HepG2 (cell line): ENCODE measurements around the gene OSBPL10. TPM values are rescaled to one million over a fixed set of nuclear protein-coding genes. Genes with fewer than 3 reads are reported as not detected.

Source experiments
- GABPB1 ChIP-seq: IDR thresholded peaks from 2 replicates; pipeline ENCODE4 v1.6.1; 2016; ENCODE audit warnings: mild to moderate bottlenecking, missing genetic modification reagents, moderate library complexity, missing compliant biosample characterization
- GLI4 ChIP-seq: sonication (generic); formaldehyde crosslinking; IDR thresholded peaks from 2 replicates; pipeline ENCODE4 v1.5.1; 2020; ENCODE audit warnings: missing genetic modification reagents, mild to moderate bottlenecking, moderate library complexity, borderline replicate concordance
- LCORL ChIP-seq, 2 experiments: fragments of 450-650 bp in 1 of 2; sonication (generic) in 1 of 2; formaldehyde crosslinking in 1 of 2; IDR thresholded peaks; 2 replicates each; pipeline versions ENCODE4 v1.5.0 to v1.6.1; 2017 to 2020; ENCODE audit warnings: antibody characterized with exemption in 1 of 2, missing genetic modification reagents in 1 of 2
- MBD4 ChIP-seq: IDR thresholded peaks from 2 replicates; pipeline ENCODE4 v1.6.1; 2012; ENCODE audit warnings: low read length, inconsistent platforms, borderline replicate concordance
- NFIB ChIP-seq: sonication (generic); formaldehyde crosslinking; IDR thresholded peaks from 2 replicates; pipeline ENCODE4 v1.9.0; 2021; ENCODE audit warnings: missing genetic modification reagents, mild to moderate bottlenecking, borderline replicate concordance
- SYNCRIP ChIP-seq: fragments of 200-400 bp; formaldehyde crosslinking; IDR thresholded peaks from 2 replicates; pipeline ENCODE4 v1.6.1; 2018; ENCODE audit warnings: mild to moderate bottlenecking, low read depth, low read length; ENCODE audit not compliant: insufficient read depth
- TEAD2 ChIP-seq: sonication (generic); formaldehyde crosslinking; IDR thresholded peaks from 2 replicates; pipeline ENCODE4 v1.9.0; 2021; ENCODE audit warnings: missing genetic modification reagents
- ZFP36L1 ChIP-seq: sonication (generic); formaldehyde crosslinking; IDR thresholded peaks from 2 replicates; pipeline ENCODE4 v1.8.0; 2022; ENCODE audit warnings: mild to moderate bottlenecking, missing genetic modification reagents, moderate library complexity
- ZMAT3 ChIP-seq: sonication (generic); formaldehyde crosslinking; conservative IDR thresholded peaks from 2 replicates; pipeline ENCODE4 v1.7.0; 2021; ENCODE audit warnings: missing genetic modification reagents
- ZNF12 ChIP-seq: sonication (generic); formaldehyde crosslinking; IDR thresholded peaks from 2 replicates; pipeline ENCODE4 v1.5.0; 2020; ENCODE audit warnings: missing genetic modification reagents
- ZNF253 ChIP-seq: sonication (generic); formaldehyde crosslinking; IDR thresholded peaks from 2 replicates; pipeline ENCODE4 v1.8.0; 2022; ENCODE audit warnings: mild to moderate bottlenecking, missing genetic modification reagents, borderline replicate concordance
- ZNF33B ChIP-seq: sonication (generic); formaldehyde crosslinking; IDR thresholded peaks from 2 replicates; pipeline ENCODE4 v1.5.1; 2020; ENCODE audit warnings: mild to moderate bottlenecking, missing genetic modification reagents
- ZNF451 ChIP-seq: sonication (generic); formaldehyde crosslinking; IDR thresholded peaks from 2 replicates; pipeline ENCODE4 v1.5.0; 2020; ENCODE audit warnings: mild to moderate bottlenecking, missing genetic modification reagents
- ZNF766 ChIP-seq: sonication (generic); formaldehyde crosslinking; IDR thresholded peaks from 2 replicates; pipeline ENCODE4 v1.5.0; 2020; ENCODE audit warnings: missing genetic modification reagents, borderline replicate concordance
- ZNF790 ChIP-seq: sonication (generic); formaldehyde crosslinking; IDR thresholded peaks from 2 replicates; pipeline ENCODE4 v1.8.0; 2022; ENCODE audit warnings: missing genetic modification reagents, mild to moderate bottlenecking, borderline replicate concordance
- ZNF792 ChIP-seq: IDR thresholded peaks from 2 replicates; pipeline ENCODE4 v1.6.1; 2016
- ZSCAN29 ChIP-seq: sonication (generic); formaldehyde crosslinking; conservative IDR thresholded peaks from 2 replicates; pipeline ENCODE4 v1.4.0; 2020; ENCODE audit warnings: mild to moderate bottlenecking, missing genetic modification reagents
- polyA plus RNA-seq, 8 experiments: library from polyadenylated mRNA; depleted of rRNA in 3 of 8; stranded (reverse) in 7 of 8; unstranded in 1 of 8; fragments of >200 nt; fragmentation: Illumina TruSeq in 4 of 8; extraction: Trizol in 4 of 8; gene quantifications; 2 replicates each; pipeline versions ENCODE4 v1.2.1 to v1.2.3, GENCODE V29; 2011 to 2016; ENCODE audit warnings: low read depth in 4 of 8, missing spikeins in 1 of 8, mixed read lengths in 1 of 8; ENCODE audit not compliant: insufficient read depth in 1 of 8
- total RNA-seq, 5 experiments: library from RNA; depleted of rRNA; stranded (reverse); fragments of >200 nt; fragmentation: Illumina TruSeq; extraction: Trizol; gene quantifications; 2 replicates each; pipeline ENCODE4 v1.2.3, GENCODE V29; 2016; ENCODE audit warnings: low read depth in 1 of 5
- TF ChIP-seq, protein P1 (sequence below): sonication (generic); formaldehyde crosslinking; IDR thresholded peaks from 2 replicates; pipeline ENCODE4 v1.9.0; 2021; ENCODE audit warnings: mild to moderate bottlenecking, missing genetic modification reagents
- TF ChIP-seq, protein P2 (sequence below): sonication (generic); formaldehyde crosslinking; IDR thresholded peaks from 2 replicates; pipeline ENCODE4 v1.9.0; 2021; ENCODE audit warnings: missing genetic modification reagents, borderline replicate concordance
- TF ChIP-seq, protein P3 (sequence below): sonication (generic); formaldehyde crosslinking; IDR thresholded peaks from 2 replicates; pipeline ENCODE4 v1.5.0; 2020; ENCODE audit warnings: missing genetic modification reagents

OSBPL10 gene
- total and polyA plus RNA-seq, 2 of the 13 experiments (the other 11 are each of a cell fraction or from before 2014, with no cell fraction given), result 10.3 to 28.6 TPM

DNA sequence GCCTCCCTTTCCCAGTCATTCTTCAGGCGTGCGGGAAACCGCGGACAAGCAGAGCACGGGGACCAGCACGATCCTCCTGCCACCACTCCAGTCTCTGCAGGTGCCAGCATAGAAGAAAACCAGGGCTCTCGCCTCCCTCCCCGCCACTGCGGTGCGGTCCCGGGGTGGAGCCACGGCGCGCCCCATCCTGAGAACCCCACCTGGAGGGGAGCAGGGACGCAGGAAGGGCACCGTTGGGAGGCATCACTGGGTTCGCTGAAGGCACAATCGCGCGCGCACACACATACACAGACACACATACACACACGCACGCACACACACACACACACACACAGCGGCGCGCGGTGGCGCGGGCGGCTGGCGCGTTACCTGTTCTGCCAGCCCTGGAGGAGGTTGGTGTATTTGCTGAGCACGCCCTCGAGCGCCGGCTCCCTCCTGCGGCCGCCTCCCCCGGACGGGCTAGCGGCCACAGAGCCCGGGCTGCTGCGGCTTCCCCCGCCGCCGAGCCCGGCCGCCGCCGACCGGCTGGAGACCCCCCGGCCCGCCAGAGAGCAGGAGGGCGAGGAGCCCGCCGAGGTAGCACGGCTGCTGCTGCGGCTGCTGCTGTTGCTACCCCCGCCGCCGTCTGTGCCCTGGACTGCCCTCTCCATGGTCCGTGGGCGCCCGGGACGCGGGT lies 394 bp downstream of the OSBPL10 start (continued):
- TF ChIP-seq, protein P1, sequence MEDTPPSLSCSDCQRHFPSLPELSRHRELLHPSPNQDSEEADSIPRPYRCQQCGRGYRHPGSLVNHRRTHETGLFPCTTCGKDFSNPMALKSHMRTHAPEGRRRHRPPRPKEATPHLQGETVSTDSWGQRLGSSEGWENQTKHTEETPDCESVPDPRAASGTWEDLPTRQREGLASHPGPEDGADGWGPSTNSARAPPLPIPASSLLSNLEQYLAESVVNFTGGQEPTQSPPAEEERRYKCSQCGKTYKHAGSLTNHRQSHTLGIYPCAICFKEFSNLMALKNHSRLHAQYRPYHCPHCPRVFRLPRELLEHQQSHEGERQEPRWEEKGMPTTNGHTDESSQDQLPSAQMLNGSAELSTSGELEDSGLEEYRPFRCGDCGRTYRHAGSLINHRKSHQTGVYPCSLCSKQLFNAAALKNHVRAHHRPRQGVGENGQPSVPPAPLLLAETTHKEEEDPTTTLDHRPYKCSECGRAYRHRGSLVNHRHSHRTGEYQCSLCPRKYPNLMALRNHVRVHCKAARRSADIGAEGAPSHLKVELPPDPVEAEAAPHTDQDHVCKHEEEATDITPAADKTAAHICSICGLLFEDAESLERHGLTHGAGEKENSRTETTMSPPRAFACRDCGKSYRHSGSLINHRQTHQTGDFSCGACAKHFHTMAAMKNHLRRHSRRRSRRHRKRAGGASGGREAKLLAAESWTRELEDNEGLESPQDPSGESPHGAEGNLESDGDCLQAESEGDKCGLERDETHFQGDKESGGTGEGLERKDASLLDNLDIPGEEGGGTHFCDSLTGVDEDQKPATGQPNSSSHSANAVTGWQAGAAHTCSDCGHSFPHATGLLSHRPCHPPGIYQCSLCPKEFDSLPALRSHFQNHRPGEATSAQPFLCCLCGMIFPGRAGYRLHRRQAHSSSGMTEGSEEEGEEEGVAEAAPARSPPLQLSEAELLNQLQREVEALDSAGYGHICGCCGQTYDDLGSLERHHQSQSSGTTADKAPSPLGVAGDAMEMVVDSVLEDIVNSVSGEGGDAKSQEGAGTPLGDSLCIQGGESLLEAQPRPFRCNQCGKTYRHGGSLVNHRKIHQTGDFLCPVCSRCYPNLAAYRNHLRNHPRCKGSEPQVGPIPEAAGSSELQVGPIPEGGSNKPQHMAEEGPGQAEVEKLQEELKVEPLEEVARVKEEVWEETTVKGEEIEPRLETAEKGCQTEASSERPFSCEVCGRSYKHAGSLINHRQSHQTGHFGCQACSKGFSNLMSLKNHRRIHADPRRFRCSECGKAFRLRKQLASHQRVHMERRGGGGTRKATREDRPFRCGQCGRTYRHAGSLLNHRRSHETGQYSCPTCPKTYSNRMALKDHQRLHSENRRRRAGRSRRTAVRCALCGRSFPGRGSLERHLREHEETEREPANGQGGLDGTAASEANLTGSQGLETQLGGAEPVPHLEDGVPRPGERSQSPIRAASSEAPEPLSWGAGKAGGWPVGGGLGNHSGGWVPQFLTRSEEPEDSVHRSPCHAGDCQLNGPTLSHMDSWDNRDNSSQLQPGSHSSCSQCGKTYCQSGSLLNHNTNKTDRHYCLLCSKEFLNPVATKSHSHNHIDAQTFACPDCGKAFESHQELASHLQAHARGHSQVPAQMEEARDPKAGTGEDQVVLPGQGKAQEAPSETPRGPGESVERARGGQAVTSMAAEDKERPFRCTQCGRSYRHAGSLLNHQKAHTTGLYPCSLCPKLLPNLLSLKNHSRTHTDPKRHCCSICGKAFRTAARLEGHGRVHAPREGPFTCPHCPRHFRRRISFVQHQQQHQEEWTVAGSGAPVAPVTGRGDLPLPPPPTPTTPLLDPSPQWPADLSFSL, result peak; percentile 99
- TF ChIP-seq ZNF451 (CRISPR knock-in tag) (no peak), GLI4 (CRISPR knock-in tag) (no peak), ZFP36L1 (CRISPR knock-in tag) (0 out of 2 replicates have a peak, but pooled peaks have one; percentile 42), ZMAT3 (CRISPR knock-in tag) (0 out of 2 replicates have a peak, but pooled peaks have one; percentile 9), ZNF253 (CRISPR knock-in tag) (peak; percentile 37; the same call in 1 of the 2 replicates), LCORL (IDR thresholded peaks at IDR 0.05) (no peak), LCORL (CRISPR knock-in tag; IDR thresholded peaks at IDR 0.05) (peak; percentile 24; the same call in 1 of the 2 replicates), ZNF790 (CRISPR knock-in tag) (no peak), ZNF33B (CRISPR knock-in tag) (no peak), TEAD2 (no peak), SYNCRIP (no peak), NFIB (no peak), ZNF792 (no peak), GABPB1 (CRISPR knock-in tag) (0 out of 2 replicates have a peak, but pooled peaks have one; percentile 12), MBD4 (no peak), ZSCAN29 (CRISPR knock-in tag) (0 out of 2 replicates have a peak, but pooled peaks have one; percentile 65), ZNF766 (CRISPR knock-in tag) (no peak), ZNF12 (0 out of 2 replicates have a peak, but pooled peaks have one; percentile 30)
- TF ChIP-seq, protein P2, sequence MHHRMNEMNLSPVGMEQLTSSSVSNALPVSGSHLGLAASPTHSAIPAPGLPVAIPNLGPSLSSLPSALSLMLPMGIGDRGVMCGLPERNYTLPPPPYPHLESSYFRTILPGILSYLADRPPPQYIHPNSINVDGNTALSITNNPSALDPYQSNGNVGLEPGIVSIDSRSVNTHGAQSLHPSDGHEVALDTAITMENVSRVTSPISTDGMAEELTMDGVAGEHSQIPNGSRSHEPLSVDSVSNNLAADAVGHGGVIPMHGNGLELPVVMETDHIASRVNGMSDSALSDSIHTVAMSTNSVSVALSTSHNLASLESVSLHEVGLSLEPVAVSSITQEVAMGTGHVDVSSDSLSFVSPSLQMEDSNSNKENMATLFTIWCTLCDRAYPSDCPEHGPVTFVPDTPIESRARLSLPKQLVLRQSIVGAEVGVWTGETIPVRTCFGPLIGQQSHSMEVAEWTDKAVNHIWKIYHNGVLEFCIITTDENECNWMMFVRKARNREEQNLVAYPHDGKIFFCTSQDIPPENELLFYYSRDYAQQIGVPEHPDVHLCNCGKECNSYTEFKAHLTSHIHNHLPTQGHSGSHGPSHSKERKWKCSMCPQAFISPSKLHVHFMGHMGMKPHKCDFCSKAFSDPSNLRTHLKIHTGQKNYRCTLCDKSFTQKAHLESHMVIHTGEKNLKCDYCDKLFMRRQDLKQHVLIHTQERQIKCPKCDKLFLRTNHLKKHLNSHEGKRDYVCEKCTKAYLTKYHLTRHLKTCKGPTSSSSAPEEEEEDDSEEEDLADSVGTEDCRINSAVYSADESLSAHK (CRISPR knock-in tag), result no peak
- TF ChIP-seq, protein P3, sequence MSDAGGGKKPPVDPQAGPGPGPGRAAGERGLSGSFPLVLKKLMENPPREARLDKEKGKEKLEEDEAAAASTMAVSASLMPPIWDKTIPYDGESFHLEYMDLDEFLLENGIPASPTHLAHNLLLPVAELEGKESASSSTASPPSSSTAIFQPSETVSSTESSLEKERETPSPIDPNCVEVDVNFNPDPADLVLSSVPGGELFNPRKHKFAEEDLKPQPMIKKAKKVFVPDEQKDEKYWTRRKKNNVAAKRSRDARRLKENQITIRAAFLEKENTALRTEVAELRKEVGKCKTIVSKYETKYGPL (CRISPR knock-in tag), result no peak
